Measurements from ENCODE around the gene GAB2. TPM values are rescaled to one million over a fixed set of nuclear protein-coding genes. Genes with fewer than 3 reads are reported as not detected.
A peak's percentile ranks its signal among the peaks of the same experiment; 100 is the strongest.

The GAB2 gene
- total and polyA plus RNA-seq, 9 donors = 30.9 to 64.6 (median 42.9) TPM

- H3K36me3 ChIP-seq = no peaks in the 10 kb centered on the region
- peaks cover 30% of the 10 kb centered on the region for H3K4me1 ChIP-seq (ENCODE audit: insufficient read depth)
- 47 to 59% (median 54%) methylated on average over 5 of the region's 5 CpGs for WGBS, 3 donors
- intact Hi-C loops (cut with DNase I) = no loop called here
- no peak for TF ChIP-seq EP300 (IDR thresholded peaks at IDR 0.05)
- TF ChIP-seq POLR2A (IDR thresholded peaks at IDR 0.05) = no peak
- TF ChIP-seq CTCF (IDR thresholded peaks at IDR 0.05) = no peak
- no peaks in the 10 kb centered on the region for H3K9me3 ChIP-seq
- no peaks in the 10 kb centered on the region for H3K27me3 ChIP-seq
- H3K4me3 ChIP-seq = no peak overlapping the region
- H3K27ac ChIP-seq = no peak overlapping the region
- DNase-seq = no peak
Measured at GRCh38 chr11:78314762-78315161, 102.9 kb downstream of the GAB2 start.

GRCh38 chr11:78313898-78314297 lies 103.7 kb downstream of the GAB2 start:
- H3K4me1 ChIP-seq (ENCODE audit: insufficient read depth) = peaks cover 32% of the 10 kb centered on the region
- TF ChIP-seq POLR2A (IDR thresholded peaks at IDR 0.05) = no peak
- no peak overlapping the region for H3K27ac ChIP-seq
- H3K27me3 ChIP-seq = no peaks in the 10 kb centered on the region
- WGBS, 3 donors = 70 to 75% (median 70%) methylated on average over 2 of the region's 2 CpGs
- intact Hi-C loops (cut with DNase I) = no loop called here
- no peak for DNase-seq
- no peaks in the 10 kb centered on the region for H3K36me3 ChIP-seq
- H3K9me3 ChIP-seq = no peaks in the 10 kb centered on the region
- no peak overlapping the region for H3K4me3 ChIP-seq

- DNase-seq = peak in 1 of 5 donors; percentile 34
- Histone ChIP-seq H3K27ac (no peak overlapping the region), H3K4me3 (no peak overlapping the region), H3K9me3 (no peaks in the 10 kb centered on the region), H3K4me1 (ENCODE audit: insufficient read depth) (peaks cover 27% of the 10 kb centered on the region), H3K27me3 (no peaks in the 10 kb centered on the region), H3K36me3 (no peaks in the 10 kb centered on the region)
- intact Hi-C loops (cut with DNase I) = no loop called here
- TF ChIP-seq EP300 (IDR thresholded peaks at IDR 0.05) = no peak
- no peak for TF ChIP-seq CTCF (IDR thresholded peaks at IDR 0.05)
- no peak for TF ChIP-seq POLR2A (IDR thresholded peaks at IDR 0.05)
- 82 to 90% (median 85%) methylated on average over 2 of the region's 2 CpGs for WGBS, 3 donors
Measured at GRCh38 chr11:78313181-78313795, 104.3 kb downstream of the GAB2 start.

DNA sequence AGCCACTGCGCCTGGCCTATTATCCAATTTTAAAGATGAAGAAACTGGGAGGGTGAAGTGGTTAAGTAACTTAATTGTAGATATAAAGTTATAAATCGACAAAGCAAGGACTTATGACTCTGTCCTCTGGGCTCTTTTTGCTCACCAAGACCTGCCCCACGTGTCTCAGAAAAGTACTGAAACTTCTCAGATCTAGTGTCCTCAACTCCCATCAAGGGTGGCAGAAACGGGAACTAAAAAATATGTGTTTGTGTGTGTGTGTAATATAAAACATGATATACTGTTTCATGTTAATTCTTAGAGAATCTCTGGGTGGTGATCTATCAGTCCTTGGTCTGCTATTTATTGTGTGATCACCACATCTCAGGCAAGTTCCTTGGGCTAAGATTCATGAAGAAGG lies 104.9 kb downstream of the GAB2 start:
- Histone ChIP-seq H3K4me1 (ENCODE audit: insufficient read depth) (peaks cover 27% of the 10 kb centered on the region), H3K27ac (no peak overlapping the region), H3K9me3 (no peaks in the 10 kb centered on the region), H3K27me3 (no peaks in the 10 kb centered on the region), H3K36me3 (no peaks in the 10 kb centered on the region), H3K4me3 (no peak overlapping the region)
- no peak for DNase-seq
- intact Hi-C loops (cut with DNase I) = no loop called here
- WGBS, 3 donors = 86 to 88% (median 87%) methylated on average over 4 of the region's 4 CpGs
- TF ChIP-seq CTCF (IDR thresholded peaks at IDR 0.05) (no peak), EP300 (IDR thresholded peaks at IDR 0.05) (no peak), POLR2A (IDR thresholded peaks at IDR 0.05) (no peak)

- Histone ChIP-seq H3K27me3 (no peaks in the 10 kb centered on the region), H3K9me3 (no peaks in the 10 kb centered on the region), H3K4me3 (no peak overlapping the region), H3K27ac (no peak overlapping the region), H3K4me1 (ENCODE audit: insufficient read depth) (peaks cover 27% of the 10 kb centered on the region), H3K36me3 (no peaks in the 10 kb centered on the region)
- intact Hi-C loops (cut with DNase I) = no loop called here
- 85 to 94% (median 91%) methylated on average over 5 of the region's 5 CpGs for WGBS, 3 donors
- TF ChIP-seq EP300 (IDR thresholded peaks at IDR 0.05) (no peak), POLR2A (IDR thresholded peaks at IDR 0.05) (no peak), CTCF (IDR thresholded peaks at IDR 0.05) (no peak)
- no peak for DNase-seq
Measured at GRCh38 chr11:78311702-78312371, 105.8 kb downstream of the GAB2 start.
